Measurements from ENCODE around the gene UBE3C.
A peak's percentile ranks its signal among the peaks of the same experiment; 100 is the strongest.

The UBE3C gene

GRCh38 chr7:157219154-157219553 lies 80.4 kb downstream of the UBE3C start:
- POLR2A ChIA-PET: no interaction called here
- CTCF ChIA-PET: interaction anchor here (0.8 to 1.5 kb wide), 3 partner anchors 27 to 249 kb away, joined by 3 to 4 read pairs (median 4); no protein-coding TSS in a partner anchor
- DNase-seq (ENCODE audit: extremely low spot score): peak; percentile 61
- TF ChIP-seq CTCF (IDR thresholded peaks at IDR 0.05; ENCODE audit: control extremely low read depth, extremely low read depth, low read depth, missing control alignments): no peak

- DNase-seq (ENCODE audit: extremely low spot score): no peak
- ChIA-PET CTCF (interaction anchor here (0.9 to 1.7 kb wide), 2 partner anchors 9 to 12 kb away, joined by 3 to 5 read pairs; no protein-coding TSS in a partner anchor), POLR2A (no interaction called here)
- TF ChIP-seq CTCF (IDR thresholded peaks at IDR 0.05; ENCODE audit: control extremely low read depth, extremely low read depth, low read depth, missing control alignments): no peak
Measured at GRCh38 chr7:157220916-157221569, 82.3 kb downstream of the UBE3C start.

- no peak for TF ChIP-seq CTCF (IDR thresholded peaks at IDR 0.05; ENCODE audit: control extremely low read depth, extremely low read depth, low read depth, missing control alignments)
Measured at GRCh38 chr7:157222687-157223086, 84.0 kb downstream of the UBE3C start.

GRCh38 chr7:157224627-157225026 lies 85.9 kb downstream of the UBE3C start:
- TF ChIP-seq CTCF (IDR thresholded peaks at IDR 0.05; ENCODE audit: control extremely low read depth, extremely low read depth, low read depth, missing control alignments): no peak
- DNase-seq (ENCODE audit: extremely low spot score): no peak
- ChIA-PET CTCF (interaction anchor here (0.7 to 4.0 kb wide), 6 partner anchors 9 to 256 kb away, joined by 3 to 14 read pairs (median 4); no protein-coding TSS in a partner anchor), POLR2A (no interaction called here)

More at GRCh38 chr7:157222687-157223086, 84.0 kb downstream of the UBE3C start:
- ChIA-PET POLR2A (no interaction called here), CTCF (interaction anchor here (1.2 to 1.7 kb wide), 3 partner anchors 10 to 117 kb away, joined by 3 to 5 read pairs (median 5); no protein-coding TSS in a partner anchor)
- no peak for DNase-seq (ENCODE audit: extremely low spot score)

GRCh38 chr7:157228864-157229422 lies 90.2 kb downstream of the UBE3C start:
- DNase-seq (ENCODE audit: extremely low spot score): no peak
- POLR2A ChIA-PET: no interaction called here
- CTCF ChIA-PET: interaction anchor here (0.8 to 1.2 kb wide), 4 partner anchors 10 to 110 kb away, joined by 3 read pairs; no protein-coding TSS in a partner anchor
- TF ChIP-seq CTCF (IDR thresholded peaks at IDR 0.05; ENCODE audit: control extremely low read depth, extremely low read depth, low read depth, missing control alignments): peak; percentile 30

GRCh38 chr7:157233677-157234076 lies 95.0 kb downstream of the UBE3C start:
- no peak for DNase-seq (ENCODE audit: extremely low spot score)
- POLR2A ChIA-PET: no interaction called here
- TF ChIP-seq CTCF (IDR thresholded peaks at IDR 0.05; ENCODE audit: control extremely low read depth, extremely low read depth, low read depth, missing control alignments): no peak
- CTCF ChIA-PET: interaction anchor here (1.2 to 2.7 kb wide), 5 partner anchors 9 to 40 kb away, joined by 3 to 10 read pairs (median 5); no protein-coding TSS in a partner anchor
